SK-N-SH (cell line): Measurements from ENCODE around the gene FRAS1. TPM values are rescaled to one million over a fixed set of nuclear protein-coding genes. Genes with fewer than 3 reads are reported as not detected.

Source experiments
- CTCF ChIA-PET: fragments of 300-600, 350-600 bp; formaldehyde crosslinking; extraction: SDS; loops from one replicate; lab custom pipeline; 2021; lab: Yijun Ruan, JAX
- POLR2A ChIA-PET: fragments of 350-600 bp; sonication (Branson Sonifier 250); formaldehyde crosslinking; extraction: SDS; loops from one replicate; lab custom pipeline; 2020; ENCODE audit warnings: antibody characterized with exemption, inconsistent platforms; lab: Yijun Ruan, JAX
- DNase-seq: peaks from one replicate; pipeline ENCODE4 v3.0.0; 2012
- H2AFZ ChIP-seq: fragments of 200-600 bp; sonication (generic); 2 replicates; pipeline ENCODE4 v1.8.1; 2016; ENCODE audit warnings: antibody characterized with exemption, mild to moderate bottlenecking, low read depth
- H3F3A ChIP-seq: fragments of 200-600 bp; sonication (generic); replicated peaks from 2 replicates; pipeline ENCODE3; 2016; ENCODE audit warnings: antibody characterized with exemption, mild to moderate bottlenecking; ENCODE audit not compliant: insufficient read depth
- H3K27ac ChIP-seq, 2 experiments: fragments of 200-500 bp in 1 of 2; fragments of 200-600 bp in 1 of 2; sonication (Bioruptor generic) in 1 of 2; sonication (generic), shearing (Covaris generic) in 1 of 2; 2 replicates each; pipeline versions ENCODE4 v1.5.1 to v1.6.1; 2014 to 2016; ENCODE audit warnings: low read depth in 2 of 2, inconsistent platforms in 1 of 2, low read length in 1 of 2, mild to moderate bottlenecking in 1 of 2, mixed read lengths in 1 of 2
- H3K27me3 ChIP-seq: fragments of 200-600 bp; sonication (generic), shearing (Covaris generic); 2 replicates; pipeline ENCODE4 v1.6.1; 2016; ENCODE audit warnings: mixed run types; ENCODE audit not compliant: insufficient read depth
- H3K36me3 ChIP-seq, 2 experiments: fragments of 200-500 bp in 1 of 2; fragments of 200-600 bp in 1 of 2; sonication (Bioruptor generic) in 1 of 2; sonication (generic) in 1 of 2; replicated peaks in 1 of 2; 2 replicates each; pipeline versions ENCODE3 to v1.5.1; 2014 to 2016; ENCODE audit warnings: low read length in 1 of 2, mild to moderate bottlenecking in 1 of 2; ENCODE audit not compliant: insufficient read depth in 2 of 2, control insufficient read depth in 1 of 2
- H3K4me1 ChIP-seq, 2 experiments: fragments of 200-500 bp in 1 of 2; fragments of 200-600 bp in 1 of 2; sonication (Bioruptor generic) in 1 of 2; sonication (generic), shearing (Covaris generic) in 1 of 2; 2 replicates each; pipeline versions ENCODE4 v1.5.1 to v1.6.1; 2014 to 2016; ENCODE audit warnings: low read depth in 1 of 2, low read length in 1 of 2, mixed run types in 1 of 2; ENCODE audit not compliant: insufficient read depth in 2 of 2, control insufficient read depth in 1 of 2
- H3K4me2 ChIP-seq: fragments of 200-600 bp; sonication (generic), shearing (Covaris generic); 2 replicates; pipeline ENCODE4 v1.6.1; 2017; ENCODE audit warnings: mixed run types
- H3K4me3 ChIP-seq, 2 experiments: fragments of 200-500 bp in 1 of 2; fragments of 200-600 bp in 1 of 2; sonication (Bioruptor generic) in 1 of 2; sonication (generic), shearing (Covaris generic) in 1 of 2; 2 replicates each; pipeline versions ENCODE4 v1.5.1 to v1.8.1; 2014 to 2016; ENCODE audit warnings: low read depth in 2 of 2, inconsistent platforms in 1 of 2, low read length in 1 of 2, mild to moderate bottlenecking in 1 of 2, mixed read lengths in 1 of 2, moderate library complexity in 1 of 2
- H3K79me2 ChIP-seq: fragments of 200-600 bp; sonication (generic); 2 replicates; pipeline ENCODE4 v1.8.1; 2017; ENCODE audit warnings: mild to moderate bottlenecking; ENCODE audit not compliant: insufficient read depth
- H3K9ac ChIP-seq: fragments of 200-600 bp; sonication (generic); 2 replicates; pipeline ENCODE4 v1.6.1; 2017; ENCODE audit warnings: mixed run types
- H3K9me2 ChIP-seq: fragments of 200-600 bp; sonication (generic); 2 replicates; pipeline ENCODE4 v1.6.1; 2017; ENCODE audit warnings: mixed run types
- H3K9me3 ChIP-seq: fragments of 200-600 bp; sonication (generic); 2 replicates; pipeline ENCODE4 v1.6.1; 2017; ENCODE audit warnings: mixed run types, mild to moderate bottlenecking, moderate library complexity
- H4K20me1 ChIP-seq: fragments of 200-600 bp; sonication (generic); 2 replicates; pipeline ENCODE4 v1.6.1; 2017; ENCODE audit warnings: mild to moderate bottlenecking, mixed run types; ENCODE audit not compliant: insufficient read depth
- CHD2 ChIP-seq: fragments of 150-350 bp; IDR thresholded peaks from 2 replicates; pipeline ENCODE4 v1.6.1; 2018; ENCODE audit warnings: low read length; ENCODE audit not compliant: partially characterized antibody
- CTCF ChIP-seq: fragments of 200-600 bp; sonication (generic); IDR thresholded peaks from 2 replicates; pipeline ENCODE4 v1.6.1; 2017; ENCODE audit warnings: antibody characterized with exemption, mild to moderate bottlenecking, moderate library complexity
- EZH2phosphoT487 ChIP-seq: fragments of 200-600 bp; sonication (generic); IDR thresholded peaks from 2 replicates; pipeline ENCODE4 v1.6.1; 2017; ENCODE audit warnings: low read depth, mixed run types, mild to moderate bottlenecking, antibody characterized with exemption, moderate library complexity, borderline replicate concordance
- FOXM1 ChIP-seq: IDR thresholded peaks from 2 replicates; pipeline ENCODE4 v1.4.0; 2012; ENCODE audit warnings: low read depth, mild to moderate bottlenecking
- GABPA ChIP-seq: IDR thresholded peaks from 2 replicates; pipeline ENCODE4 v1.4.0; 2012; ENCODE audit warnings: low read depth, mild to moderate bottlenecking
- MEF2A ChIP-seq: IDR thresholded peaks from 2 replicates; pipeline ENCODE4 v1.4.0; 2012; ENCODE audit warnings: low read depth, borderline replicate concordance
- NRF1 ChIP-seq: IDR thresholded peaks from 2 replicates; pipeline ENCODE4 v1.6.1; 2012; ENCODE audit warnings: low read depth, mild to moderate bottlenecking, low read length
- RAD21 ChIP-seq: IDR thresholded peaks from 2 replicates; pipeline ENCODE4 v1.6.1; 2012; ENCODE audit warnings: mild to moderate bottlenecking, low read length
- RFX5 ChIP-seq: IDR thresholded peaks from 2 replicates; pipeline ENCODE4 v1.6.1; 2012; ENCODE audit warnings: mild to moderate bottlenecking, improper control_type of control experiment, low read length
- SIN3A ChIP-seq: IDR thresholded peaks from 2 replicates; pipeline ENCODE4 v1.6.1; 2012; ENCODE audit warnings: low read depth, mild to moderate bottlenecking, low read length, moderate library complexity, borderline replicate concordance
- TAF1 ChIP-seq: IDR thresholded peaks from 2 replicates; pipeline ENCODE4 v1.6.1; 2012; ENCODE audit warnings: low read depth, mild to moderate bottlenecking, low read length, moderate library complexity, borderline replicate concordance
- WGBS: methylation state at CpG from one replicate; pipeline ENCODE4 v1.1.6; 2017; ENCODE audit warnings: low lambda C conversion rate; 5-methylcytosine and 5-hydroxymethylcytosine counted together
- polyA plus RNA-seq, 3 experiments: library from polyadenylated mRNA; depleted of rRNA; stranded (reverse); fragments of >200 nt; gene quantifications; 2 replicates each; pipeline ENCODE4 v1.2.3, GENCODE V29; 2012
- TF ChIP-seq, protein P1 (sequence below): IDR thresholded peaks from 2 replicates; pipeline ENCODE4 v1.6.1; 2012; ENCODE audit warnings: mild to moderate bottlenecking, low read depth, low read length, moderate library complexity
- TF ChIP-seq, protein P2 (sequence below): IDR thresholded peaks from 2 replicates; pipeline ENCODE4; 2012
- TF ChIP-seq, protein P3 (sequence below): IDR thresholded peaks from 2 replicates; pipeline ENCODE4 v1.4.0; 2012; ENCODE audit warnings: low read depth, borderline replicate concordance

The FRAS1 gene
- polyA plus RNA-seq, 1 of the 3 experiments (the other 2 are of a cell fraction) = 8.3 TPM

- TF ChIP-seq, protein P1, sequence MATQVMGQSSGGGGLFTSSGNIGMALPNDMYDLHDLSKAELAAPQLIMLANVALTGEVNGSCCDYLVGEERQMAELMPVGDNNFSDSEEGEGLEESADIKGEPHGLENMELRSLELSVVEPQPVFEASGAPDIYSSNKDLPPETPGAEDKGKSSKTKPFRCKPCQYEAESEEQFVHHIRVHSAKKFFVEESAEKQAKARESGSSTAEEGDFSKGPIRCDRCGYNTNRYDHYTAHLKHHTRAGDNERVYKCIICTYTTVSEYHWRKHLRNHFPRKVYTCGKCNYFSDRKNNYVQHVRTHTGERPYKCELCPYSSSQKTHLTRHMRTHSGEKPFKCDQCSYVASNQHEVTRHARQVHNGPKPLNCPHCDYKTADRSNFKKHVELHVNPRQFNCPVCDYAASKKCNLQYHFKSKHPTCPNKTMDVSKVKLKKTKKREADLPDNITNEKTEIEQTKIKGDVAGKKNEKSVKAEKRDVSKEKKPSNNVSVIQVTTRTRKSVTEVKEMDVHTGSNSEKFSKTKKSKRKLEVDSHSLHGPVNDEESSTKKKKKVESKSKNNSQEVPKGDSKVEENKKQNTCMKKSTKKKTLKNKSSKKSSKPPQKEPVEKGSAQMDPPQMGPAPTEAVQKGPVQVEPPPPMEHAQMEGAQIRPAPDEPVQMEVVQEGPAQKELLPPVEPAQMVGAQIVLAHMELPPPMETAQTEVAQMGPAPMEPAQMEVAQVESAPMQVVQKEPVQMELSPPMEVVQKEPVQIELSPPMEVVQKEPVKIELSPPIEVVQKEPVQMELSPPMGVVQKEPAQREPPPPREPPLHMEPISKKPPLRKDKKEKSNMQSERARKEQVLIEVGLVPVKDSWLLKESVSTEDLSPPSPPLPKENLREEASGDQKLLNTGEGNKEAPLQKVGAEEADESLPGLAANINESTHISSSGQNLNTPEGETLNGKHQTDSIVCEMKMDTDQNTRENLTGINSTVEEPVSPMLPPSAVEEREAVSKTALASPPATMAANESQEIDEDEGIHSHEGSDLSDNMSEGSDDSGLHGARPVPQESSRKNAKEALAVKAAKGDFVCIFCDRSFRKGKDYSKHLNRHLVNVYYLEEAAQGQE = no peak
- TF ChIP-seq CTCF = no peak
Observed at GRCh38 chr4:78310007-78310739, 253.1 kb downstream of the FRAS1 start (continued).

DNA sequence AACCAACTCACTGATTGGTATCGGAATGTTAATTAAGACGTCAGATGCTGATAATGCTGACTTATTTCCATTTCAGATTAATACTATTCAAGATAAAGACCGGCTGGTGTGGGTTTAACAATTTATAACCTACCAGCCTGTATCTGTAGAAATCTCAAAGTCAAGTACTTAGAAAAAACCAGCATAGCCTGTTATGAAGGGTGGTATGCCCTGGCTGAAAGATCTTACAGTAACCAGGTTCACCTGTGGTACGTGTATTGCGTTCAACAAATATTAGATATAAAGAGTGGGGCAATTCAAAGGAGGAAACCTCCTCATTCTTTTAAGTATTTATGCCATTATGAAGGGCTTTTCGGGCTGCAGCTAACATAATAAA, 253.6 kb downstream of the FRAS1 start:
- Histone ChIP-seq H3K27ac (no peak overlapping the region), H3K79me2 (no peaks in the 10 kb centered on the region), H4K20me1 (no peaks in the 10 kb centered on the region), H3K4me1 (peaks cover 0 to 8% of the 10 kb centered on the region in 2 experiments; a peak in 2 of 4 replicates), H3K4me2 (no peak overlapping the region), H3K9ac (no peak overlapping the region), H3K9me3 (no peaks in the 10 kb centered on the region), H3F3A (no peaks in the 10 kb centered on the region), H3K36me3 (peaks cover 3 to 29% of the 10 kb centered on the region in 2 experiments), H2AFZ (no peak overlapping the region), H3K4me3 (no peak overlapping the region), H3K27me3 (no peaks in the 10 kb centered on the region), H3K9me2 (no peaks in the 10 kb centered on the region)
- DNase-seq = no peak
- 84% methylated on average over 6 of the region's 6 CpGs for WGBS
- TF ChIP-seq SIN3A (no peak), EZH2phosphoT487 (no peak), NRF1 (no peak), MEF2A (no peak), FOXM1 (no peak), RFX5 (no peak), GABPA (no peak), TAF1 (no peak), RAD21 (no peak), CHD2 (no peak)
- TF ChIP-seq, protein P2, sequence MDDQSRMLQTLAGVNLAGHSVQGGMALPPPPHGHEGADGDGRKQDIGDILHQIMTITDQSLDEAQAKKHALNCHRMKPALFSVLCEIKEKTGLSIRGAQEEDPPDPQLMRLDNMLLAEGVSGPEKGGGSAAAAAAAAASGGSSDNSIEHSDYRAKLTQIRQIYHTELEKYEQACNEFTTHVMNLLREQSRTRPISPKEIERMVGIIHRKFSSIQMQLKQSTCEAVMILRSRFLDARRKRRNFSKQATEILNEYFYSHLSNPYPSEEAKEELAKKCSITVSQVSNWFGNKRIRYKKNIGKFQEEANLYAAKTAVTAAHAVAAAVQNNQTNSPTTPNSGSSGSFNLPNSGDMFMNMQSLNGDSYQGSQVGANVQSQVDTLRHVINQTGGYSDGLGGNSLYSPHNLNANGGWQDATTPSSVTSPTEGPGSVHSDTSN = no peak
- TF ChIP-seq, protein P3, sequence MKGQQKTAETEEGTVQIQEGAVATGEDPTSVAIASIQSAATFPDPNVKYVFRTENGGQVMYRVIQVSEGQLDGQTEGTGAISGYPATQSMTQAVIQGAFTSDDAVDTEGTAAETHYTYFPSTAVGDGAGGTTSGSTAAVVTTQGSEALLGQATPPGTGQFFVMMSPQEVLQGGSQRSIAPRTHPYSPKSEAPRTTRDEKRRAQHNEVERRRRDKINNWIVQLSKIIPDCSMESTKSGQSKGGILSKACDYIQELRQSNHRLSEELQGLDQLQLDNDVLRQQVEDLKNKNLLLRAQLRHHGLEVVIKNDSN = no peak
- ChIA-PET CTCF (interaction anchor here (1.1 kb wide), 1 partner anchor 90 kb away, joined by 3 read pairs; no protein-coding TSS in a partner anchor), POLR2A (no interaction called here)
